H1 (cell line): ENCODE data around the gene NPBWR2. TPM values are rescaled to one million over a fixed set of nuclear protein-coding genes. Genes with fewer than 3 reads are reported as not detected.

ENCODE experiments used
- BACH1 ChIP-seq: IDR thresholded peaks from 2 replicates; pipeline ENCODE4 v1.6.1; 2012; ENCODE audit warnings: low read length, improper control_type of control experiment
- CHD2 ChIP-seq: IDR thresholded peaks from 2 replicates; pipeline ENCODE4 v1.6.1; 2012; ENCODE audit warnings: low read length, improper control_type of control experiment
- CHD7 ChIP-seq: fragments of 300-600 bp; sonication (generic); IDR thresholded peaks from 2 replicates; pipeline ENCODE4 v1.7.1; 2012; ENCODE audit warnings: low read length, moderate library complexity, mild to moderate bottlenecking, inconsistent platforms; ENCODE audit not compliant: insufficient replicate concordance
- CTCF ChIP-seq, 3 experiments: IDR thresholded peaks; 1 replicate in 2 of 3; 2 replicates in 1 of 3; pipeline versions ENCODE4 v1.5.1 to v1.6.1; 2011; ENCODE audit warnings: low read length in 3 of 3, mild to moderate bottlenecking in 3 of 3, inconsistent platforms in 2 of 3, low read depth in 1 of 3, moderate library complexity in 1 of 3; ENCODE audit not compliant: insufficient read depth in 1 of 3; ENCODE audit errors: control extremely low read depth in 1 of 3
- KDM1A ChIP-seq: fragments of 200-600, 300-600 bp; sonication (generic); IDR thresholded peaks from 2 replicates; pipeline ENCODE4 v1.7.1; 2016; ENCODE audit warnings: mild to moderate bottlenecking, low read length, borderline replicate concordance
- MAX ChIP-seq: IDR thresholded peaks from 2 replicates; pipeline ENCODE4 v1.6.1; 2012; ENCODE audit warnings: inconsistent platforms
- SIN3A ChIP-seq, 2 experiments: IDR thresholded peaks in 1 of 2; conservative IDR thresholded peaks in 1 of 2; 2 replicates each; pipeline ENCODE4 v1.6.1; 2011 to 2012; ENCODE audit warnings: low read length in 2 of 2, improper control_type of control experiment in 1 of 2, low read depth in 1 of 2, mild to moderate bottlenecking in 1 of 2
- polyA plus RNA-seq, 7 experiments: library from polyadenylated mRNA; depleted of rRNA in 3 of 7; stranded (reverse) in 5 of 7; unstranded in 2 of 7; fragments of >200 nt in 5 of 7; fragments of 200-250 nt in 2 of 7; gene quantifications; 1 replicate in 5 of 7; 2 replicates in 1 of 7; 4 replicates in 1 of 7; pipeline versions ENCODE4 v1.2.1 to v1.2.3, GENCODE V29; 2011 to 2013; ENCODE audit warnings: missing spikeins in 2 of 7, mixed read lengths in 2 of 7
- total RNA-seq: library from RNA; stranded (reverse); fragmentation: NEBNext Ultra II Directional; extraction: Animal tissue kit (Norgen Biotek cat#: 25700); gene quantifications from 2 replicates; pipeline ENCODE4 v1.2.1, GENCODE V29; 2021

NPBWR2 gene
- total and polyA plus RNA-seq, 2 of the 8 experiments (the other 6 are each of a cell fraction or from before 2014, with no cell fraction given) = not detected

GRCh38 chr20:64079273-64080012 lies 27.9 kb downstream of the NPBWR2 start, which contains the start of gene RGS19 (continued):
- no peak for TF ChIP-seq CTCF (IDR thresholded peaks at IDR 0.05; ENCODE audit: control extremely low read depth in 1 of 3, insufficient read depth in 1 of 3, low read depth in 1 of 3, low read length in 3 of 3)
- TF ChIP-seq MAX = peak; percentile 37; the same call in 1 of the 2 replicates
- no peak for TF ChIP-seq CHD7
- peak; percentile 92 for TF ChIP-seq KDM1A
- TF ChIP-seq SIN3A (conservative IDR thresholded peaks at IDR 0.05 in 1 of 2, IDR thresholded peaks at IDR 0.05 in 1 of 2; ENCODE audit: low read depth in 1 of 2, low read length in 2 of 2) = 0 out of 4 replicates have a peak, but pooled peaks of 1 of the 2 experiments have one; percentile 3
- TF ChIP-seq CHD2 = no peak
- peak; percentile 23; the same call in 1 of the 2 replicates for TF ChIP-seq BACH1
